Caco-2 (cell line): ENCODE results near the gene HK1. TPM values are rescaled to one million over a fixed set of nuclear protein-coding genes. Genes with fewer than 3 reads are reported as not detected.

Experiments
- BruUV-seq: library from RNA; stranded (reverse); fragments of 400-500 nt; replicated peaks from 2 replicates; lab custom pipeline; 2021; lab: Mats Ljungman, UMichigan
- CTCF ChIA-PET: fragments of 300-600 bp; sonication (Branson Sonifier 250); formaldehyde crosslinking; loops from one replicate; lab custom pipeline; 2022; ENCODE audit warnings: antibody characterized with exemption; lab: Charles Lee
- POLR2A ChIA-PET: fragments of 300-600 bp; sonication (Branson Sonifier 250); formaldehyde crosslinking; loops from one replicate; lab custom pipeline; 2022; ENCODE audit warnings: antibody characterized with exemption; lab: Charles Lee
- DNase-seq, 2 experiments: peaks; one replicate each; pipeline versions ENCODE4 v3.0.0 to v3.0.0-alpha.2; 2020 to 2022
- H3K27me3 ChIP-seq: replicated peaks from 2 replicates; pipeline ENCODE4 v1.6.0; 2011; ENCODE audit warnings: low read length; ENCODE audit not compliant: control insufficient read depth, insufficient read depth
- H3K36me3 ChIP-seq: 2 replicates; pipeline ENCODE4 v1.5.1; 2011; ENCODE audit warnings: low read length; ENCODE audit not compliant: control insufficient read depth, insufficient read depth
- H3K4me1 ChIP-seq: fragments of 250-450 bp; sonication (Bioruptor Pico); 2 replicates; pipeline ENCODE4 v1.5.1; 2020; ENCODE audit warnings: mild to moderate bottlenecking
- H3K4me3 ChIP-seq: 2 replicates; pipeline ENCODE4 v1.5.1; 2011; ENCODE audit warnings: low read depth, mild to moderate bottlenecking, control low read depth, low read length
- H3K9me3 ChIP-seq: fragments of 250-450 bp; sonication (Bioruptor Pico); 2 replicates; pipeline ENCODE4 v1.5.1; 2020; ENCODE audit warnings: mild to moderate bottlenecking, moderate library complexity
- H3K27ac Mint-ChIP-seq: one replicate; pipeline ENCODE4 v1.8.0; 2022; ENCODE audit warnings: mixed read lengths; ENCODE audit not compliant: unreplicated experiment
- H3K27me3 Mint-ChIP-seq: one replicate; pipeline ENCODE4 v1.8.0; 2022; ENCODE audit warnings: mixed read lengths; ENCODE audit not compliant: insufficient read depth, unreplicated experiment
- H3K36me3 Mint-ChIP-seq: one replicate; pipeline ENCODE4 v1.8.0; 2022; ENCODE audit warnings: mild to moderate bottlenecking, mixed read lengths; ENCODE audit not compliant: insufficient read depth, unreplicated experiment
- H3K4me1 Mint-ChIP-seq: one replicate; pipeline ENCODE4 v1.8.0; 2022; ENCODE audit warnings: low read depth, mixed read lengths; ENCODE audit not compliant: unreplicated experiment
- H3K4me3 Mint-ChIP-seq: one replicate; pipeline ENCODE4 v1.8.0; 2022; ENCODE audit warnings: mild to moderate bottlenecking, moderate library complexity, mixed read lengths; ENCODE audit not compliant: unreplicated experiment
- H3K9me3 Mint-ChIP-seq: one replicate; pipeline ENCODE4 v1.8.0; 2022; ENCODE audit warnings: mixed read lengths; ENCODE audit not compliant: unreplicated experiment
- intact Hi-C: fragments of 100-400 bp; cut with micrococcal nuclease; formaldehyde crosslinking; loops from one replicate; pipeline ENCODE4 v1.10.0; 2022; ENCODE audit not compliant: unreplicated experiment
- total RNA-seq: library from RNA; stranded (reverse); gene quantifications from 2 replicates; pipeline ENCODE4 v1.2.3, GENCODE V29; 2022
- TF ChIP-seq, protein P1 (sequence below), 2 experiments: fragments of 200-600 bp in 1 of 2; IDR thresholded peaks; 1 replicate in 1 of 2; 2 replicates in 1 of 2; pipeline versions ENCODE4 v1.5.1 to v1.8.0; 2011 to 2022; ENCODE audit warnings: antibody characterized with exemption in 1 of 2, control low read depth in 1 of 2, inconsistent platforms in 1 of 2, low read depth in 1 of 2, low read length in 1 of 2, mild to moderate bottlenecking in 1 of 2, moderate library complexity in 1 of 2; ENCODE audit not compliant: insufficient read depth in 1 of 2, severe bottlenecking in 1 of 2, unreplicated experiment in 1 of 2

The HK1 gene
- total RNA-seq, 1 experiment from 2014 or later: 35.4 TPM

DNA sequence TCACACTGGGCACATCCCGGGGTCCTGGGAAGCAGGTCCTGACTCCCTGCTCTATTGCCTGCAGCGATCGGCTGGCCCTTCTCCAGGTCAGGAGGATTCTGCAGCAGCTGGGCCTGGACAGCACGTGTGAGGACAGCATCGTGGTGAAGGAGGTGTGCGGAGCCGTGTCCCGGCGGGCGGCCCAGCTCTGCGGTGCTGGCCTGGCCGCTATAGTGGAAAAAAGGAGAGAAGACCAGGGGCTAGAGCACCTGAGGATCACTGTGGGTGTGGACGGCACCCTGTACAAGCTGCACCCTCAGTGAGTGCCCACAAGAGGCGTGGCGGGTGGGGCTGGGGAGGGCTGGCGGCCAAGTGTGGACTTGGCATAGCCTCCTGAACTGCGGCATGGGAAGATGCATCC lies 12.8 kb upstream of the HK1 start:
- Mint-ChIP-seq H3K27ac (no peak overlapping the region), H3K4me3 (no peak overlapping the region), H3K4me1 (no peaks in the 10 kb centered on the region), H3K9me3 (no peaks in the 10 kb centered on the region), H3K27me3 (peaks cover 2% of the 10 kb centered on the region), H3K36me3 (no peaks in the 10 kb centered on the region)
- no peaks in the 10 kb centered on the region for H3K27me3 ChIP-seq
- intact Hi-C loops: no loop called here
- no TSS peak for BruUV-seq
- no peaks in the 10 kb centered on the region for H3K4me1 ChIP-seq
- TF ChIP-seq, protein P1, sequence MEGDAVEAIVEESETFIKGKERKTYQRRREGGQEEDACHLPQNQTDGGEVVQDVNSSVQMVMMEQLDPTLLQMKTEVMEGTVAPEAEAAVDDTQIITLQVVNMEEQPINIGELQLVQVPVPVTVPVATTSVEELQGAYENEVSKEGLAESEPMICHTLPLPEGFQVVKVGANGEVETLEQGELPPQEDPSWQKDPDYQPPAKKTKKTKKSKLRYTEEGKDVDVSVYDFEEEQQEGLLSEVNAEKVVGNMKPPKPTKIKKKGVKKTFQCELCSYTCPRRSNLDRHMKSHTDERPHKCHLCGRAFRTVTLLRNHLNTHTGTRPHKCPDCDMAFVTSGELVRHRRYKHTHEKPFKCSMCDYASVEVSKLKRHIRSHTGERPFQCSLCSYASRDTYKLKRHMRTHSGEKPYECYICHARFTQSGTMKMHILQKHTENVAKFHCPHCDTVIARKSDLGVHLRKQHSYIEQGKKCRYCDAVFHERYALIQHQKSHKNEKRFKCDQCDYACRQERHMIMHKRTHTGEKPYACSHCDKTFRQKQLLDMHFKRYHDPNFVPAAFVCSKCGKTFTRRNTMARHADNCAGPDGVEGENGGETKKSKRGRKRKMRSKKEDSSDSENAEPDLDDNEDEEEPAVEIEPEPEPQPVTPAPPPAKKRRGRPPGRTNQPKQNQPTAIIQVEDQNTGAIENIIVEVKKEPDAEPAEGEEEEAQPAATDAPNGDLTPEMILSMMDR (IDR thresholded peaks at IDR 0.05; ENCODE audit: insufficient read depth in 1 of 2, low read depth in 1 of 2, low read length in 1 of 2, severe bottlenecking in 1 of 2, unreplicated experiment in 1 of 2): no peak
- no peak overlapping the region for H3K4me3 ChIP-seq
- POLR2A ChIA-PET: no interaction called here
- H3K9me3 ChIP-seq: no peaks in the 10 kb centered on the region
- CTCF ChIA-PET: interaction anchor here (0.7 kb wide), 1 partner anchor 148 kb away, joined by 3 read pairs; no protein-coding TSS in a partner anchor
- H3K36me3 ChIP-seq: no peaks in the 10 kb centered on the region
- DNase-seq: no peak

DNA sequence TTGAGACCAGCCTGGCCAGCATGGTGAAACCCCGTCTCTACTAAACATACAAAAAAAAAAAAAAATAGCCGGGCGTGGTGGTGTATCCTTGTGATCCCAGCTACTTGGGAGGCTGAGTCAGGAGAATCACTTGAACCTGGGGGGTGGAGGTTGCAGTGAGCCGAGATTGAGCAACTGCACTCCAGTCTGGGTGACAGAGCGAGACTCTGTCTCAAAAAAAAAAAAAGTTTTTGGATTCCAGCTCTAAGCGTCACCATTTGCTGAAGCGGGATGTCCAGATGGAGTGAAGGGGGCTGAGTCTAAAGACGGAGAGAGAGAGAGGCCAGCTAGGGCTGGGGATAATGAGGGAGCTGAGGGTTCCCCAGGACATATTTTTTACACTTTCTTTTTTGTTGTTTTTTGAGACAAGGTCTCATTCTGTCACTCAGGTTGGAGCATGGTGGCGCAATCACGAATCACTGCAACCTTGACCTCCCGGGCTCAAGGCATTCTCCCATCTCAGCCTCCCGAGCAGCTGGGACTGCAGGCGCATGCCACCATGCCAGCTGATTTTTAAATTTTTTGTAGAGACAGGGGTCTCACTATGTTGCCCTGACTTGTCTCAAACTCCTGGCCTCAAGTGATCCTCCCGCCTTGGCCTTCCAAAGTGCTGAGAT lies 9.4 kb upstream of the HK1 start:
- intact Hi-C loops: no loop called here
- Histone ChIP-seq H3K4me3 (no peak overlapping the region), H3K36me3 (no peaks in the 10 kb centered on the region), H3K27me3 (no peaks in the 10 kb centered on the region), H3K9me3 (no peaks in the 10 kb centered on the region), H3K4me1 (no peaks in the 10 kb centered on the region)
- POLR2A ChIA-PET: no interaction called here
- TF ChIP-seq, protein P1 (IDR thresholded peaks at IDR 0.05; ENCODE audit: insufficient read depth in 1 of 2, low read depth in 1 of 2, low read length in 1 of 2, severe bottlenecking in 1 of 2, unreplicated experiment in 1 of 2): no peak
- no peak overlapping the region for H3K4me3 Mint-ChIP-seq
- BruUV-seq: no TSS peak
- no peaks in the 10 kb centered on the region for H3K9me3 Mint-ChIP-seq
- H3K27ac Mint-ChIP-seq: no peak overlapping the region
- H3K4me1 Mint-ChIP-seq: no peaks in the 10 kb centered on the region
- DNase-seq: no peak
- peaks cover 2% of the 10 kb centered on the region for H3K27me3 Mint-ChIP-seq
- no peaks in the 10 kb centered on the region for H3K36me3 Mint-ChIP-seq
- CTCF ChIA-PET: interaction anchor here (0.6 kb wide), 1 partner anchor 42 kb away, joined by 5 read pairs; no protein-coding TSS in a partner anchor

DNA sequence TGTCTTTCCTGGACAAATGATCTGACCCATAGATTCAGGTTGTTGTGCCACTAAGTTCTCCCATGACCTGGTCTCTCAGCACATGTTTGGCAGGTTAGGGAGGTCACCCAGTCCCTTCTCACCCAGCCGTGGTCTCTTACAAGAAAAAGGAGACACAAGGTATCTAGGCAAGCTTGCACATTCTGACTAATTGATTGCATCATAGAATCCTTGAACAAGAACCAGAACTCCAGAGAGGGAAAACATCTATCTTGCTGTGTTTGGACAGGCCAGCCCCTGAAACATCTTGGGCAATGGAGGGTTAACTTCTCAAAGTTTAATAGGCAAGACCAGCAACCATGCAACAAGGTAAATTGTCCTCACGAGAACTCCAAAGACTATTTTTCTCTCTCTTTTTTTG lies 8.5 kb upstream of the HK1 start:
- Histone ChIP-seq H3K4me1 (no peaks in the 10 kb centered on the region), H3K27me3 (no peaks in the 10 kb centered on the region), H3K9me3 (no peaks in the 10 kb centered on the region), H3K4me3 (no peak overlapping the region), H3K36me3 (no peaks in the 10 kb centered on the region)
- Mint-ChIP-seq H3K36me3 (no peaks in the 10 kb centered on the region), H3K4me1 (no peaks in the 10 kb centered on the region), H3K9me3 (no peaks in the 10 kb centered on the region), H3K4me3 (no peak overlapping the region), H3K27me3 (peaks cover 2% of the 10 kb centered on the region), H3K27ac (no peak overlapping the region)
- no peak for DNase-seq
- ChIA-PET POLR2A (no interaction called here), CTCF (no interaction called here)
- TF ChIP-seq, protein P1 (IDR thresholded peaks at IDR 0.05; ENCODE audit: insufficient read depth in 1 of 2, low read depth in 1 of 2, low read length in 1 of 2, severe bottlenecking in 1 of 2, unreplicated experiment in 1 of 2): no peak
- BruUV-seq: no TSS peak
- intact Hi-C loops: no loop called here
